Right lobe of liver (tissue), 6 donors: ENCODE results near the gene TPRN. TPM values are rescaled to one million over a fixed set of nuclear protein-coding genes. Genes with fewer than 3 reads are reported as not detected.

Source experiments
- ATAC-seq, 4 donors: fragments of 200-7000 bp; cut with Tn5 transposase; one replicate each; pipeline ENCODE4 v1.9.1; 2020; ENCODE audit warnings: mild to moderate bottlenecking in 4 of 4, moderate library complexity in 4 of 4
- DNase-seq, 3 donors: peaks; one replicate each; pipeline ENCODE4 v3.0.0-alpha.2; 2020
- H3K27ac ChIP-seq, 3 donors: fragments of 200-600 bp; one replicate each; pipeline ENCODE4 v1.8.0; 2022
- H3K27me3 ChIP-seq, 2 donors: fragments of 200-600 bp; one replicate each; pipeline ENCODE4 v1.8.0; 2022
- H3K36me3 ChIP-seq, 4 donors: fragments of 200-600 bp; sonication (generic) in 1 of 4; one replicate each; pipeline versions ENCODE4 v1.5.1 to v1.8.0; 2017 to 2022; ENCODE audit warnings: control low read depth in 1 of 4
- H3K4me1 ChIP-seq, 4 donors: fragments of 200-600 bp; sonication (generic) in 1 of 4; one replicate each; pipeline versions ENCODE4 v1.5.1 to v1.8.0; 2017 to 2022; ENCODE audit warnings: control low read depth in 1 of 4
- H3K4me3 ChIP-seq, 3 donors: fragments of 200-600 bp; one replicate each; pipeline ENCODE4 v1.8.0; 2022
- H3K9me3 ChIP-seq, 4 donors: fragments of 200-600 bp; sonication (generic) in 1 of 4; one replicate each; pipeline versions ENCODE4 v1.5.1 to v1.8.0; 2017 to 2022; ENCODE audit warnings: control low read depth in 1 of 4
- CTCF ChIP-seq, 4 donors: fragments of 200-600 bp in 3 of 4; fragments of 450-650 bp in 1 of 4; IDR thresholded peaks; one replicate each; pipeline versions ENCODE4 v1.5.1 to v1.8.0; 2016 to 2022; ENCODE audit warnings: antibody characterized with exemption in 4 of 4, mild to moderate bottlenecking in 2 of 4
- POLR2A ChIP-seq: fragments of 450-650 bp; IDR thresholded peaks from one replicate; pipeline ENCODE4 v1.6.1; 2017; ENCODE audit warnings: antibody characterized with exemption, mild to moderate bottlenecking
- WGBS: methylation state at CpG from one replicate; pipeline ENCODE4 v1.1.6; 2018; ENCODE audit warnings: low coverage, low lambda C conversion rate; ENCODE audit not compliant: insufficient coverage; ENCODE audit errors: missing lambda C conversion rate; 5-methylcytosine and 5-hydroxymethylcytosine counted together
- intact Hi-C, 2 donors: fragments of 100-400 bp; cut with DNase I; formaldehyde crosslinking; loops; one replicate each; pipeline versions ENCODE4 v1.11.2 to v1.14.1; 2022
- total RNA-seq, 6 experiments: library from RNA; depleted of rRNA in 2 of 6; stranded (reverse); fragments of >200 nt in 2 of 6; fragmentation: NEBNext Ultra II Directional in 3 of 6; extraction: Animal tissue kit (Norgen Biotek cat#: 25700) in 3 of 6; gene quantifications; one replicate each; pipeline versions ENCODE4 v1.1.0 to v1.2.4, GENCODE V29; 2016 to 2023
- donor health status: DM: no; HTN: yes; CAD: no.
- donor health status: DM: no; HTN: no; CAD: no.
- donor health status: DM: no; HTN: no; CAD: no.
- donor health status: DM: no; HTN: yes; CAD: no.
- donor health status: DM: no; HTN: yes; CAD: no.

Gene TPRN
- total RNA-seq, 6 experiments from 2014 or later = 12.1 to 28.9 (median 18.1) TPM

- H3K27me3 ChIP-seq = no peaks in the 10 kb centered on the region
- intact Hi-C loops = loop anchor here in 1 of 2 donors (10.0 kb wide), 1 partner anchor 53 kb away; the partner anchor contains the start of genes ANAPC2 and SSNA1
- ATAC-seq (no peak), DNase-seq (no peak)
- peaks cover 0 to 20% (median 8%) of the 10 kb centered on the region in 4 donors for H3K4me1 ChIP-seq
- WGBS = 80% methylated on average over 4 of the region's 13 CpGs
- H3K36me3 ChIP-seq = peaks cover 0 to 12% (median 5%) of the 10 kb centered on the region in 4 donors
- no peaks in the 10 kb centered on the region for H3K9me3 ChIP-seq
- no peak overlapping the region for H3K4me3 ChIP-seq
- H3K27ac ChIP-seq = no peak overlapping the region
- TF ChIP-seq CTCF (IDR thresholded peaks at IDR 0.05) (no peak), POLR2A (no peak)
Observed at GRCh38 chr9:137237759-137238726, 37.5 kb upstream of the TPRN start.

GRCh38 chr9:137236936-137237421 is 36.4 kb upstream of the TPRN start:
- Histone ChIP-seq H3K9me3 (no peaks in the 10 kb centered on the region), H3K27me3 (no peaks in the 10 kb centered on the region), H3K4me1 (peaks cover 0 to 9% (median 0%) of the 10 kb centered on the region in 4 donors), H3K4me3 (no peak overlapping the region), H3K27ac (no peak overlapping the region), H3K36me3 (peaks cover 0 to under 1% (median 0%) of the 10 kb centered on the region in 4 donors)
- ATAC-seq = no peak
- intact Hi-C loops = loop anchor here in 1 of 2 donors (10.0 kb wide), 1 partner anchor 52 kb away; the partner anchor contains the start of genes ANAPC2 and SSNA1
- WGBS = 0% methylated on average over 2 of the region's 11 CpGs
- TF ChIP-seq POLR2A (no peak), CTCF (IDR thresholded peaks at IDR 0.05) (no peak)
- no peak for DNase-seq

GRCh38 chr9:137236238-137236935 is 35.8 kb upstream of the TPRN start:
- TF ChIP-seq CTCF (IDR thresholded peaks at IDR 0.05) (peak; percentile 91 to 99 (median 97)), POLR2A (no peak)
- no peaks in the 10 kb centered on the region for H3K9me3 ChIP-seq
- H3K4me3 ChIP-seq = no peak overlapping the region
- H3K4me1 ChIP-seq = peaks cover 0 to 8% (median 0%) of the 10 kb centered on the region in 4 donors
- peak; percentile 61 to 65 (median 64) for ATAC-seq
- no peaks in the 10 kb centered on the region for H3K36me3 ChIP-seq
- H3K27ac ChIP-seq = no peak overlapping the region
- peak; percentile 87 to 88 (median 88) for DNase-seq
- no peaks in the 10 kb centered on the region for H3K27me3 ChIP-seq
- intact Hi-C loops = loop anchor here in 1 of 2 donors (10.0 kb wide), 1 partner anchor 52 kb away; the partner anchor contains the start of genes ANAPC2 and SSNA1
- 0% methylated on average over 12 of the region's 31 CpGs for WGBS

GRCh38 chr9:137235424-137236237 is 35.1 kb upstream of the TPRN start:
- no peaks in the 10 kb centered on the region for H3K36me3 ChIP-seq
- no peaks in the 10 kb centered on the region for H3K9me3 ChIP-seq
- no peak overlapping the region for H3K27ac ChIP-seq
- no peak overlapping the region for H3K4me3 ChIP-seq
- TF ChIP-seq CTCF (IDR thresholded peaks at IDR 0.05) = no peak
- TF ChIP-seq POLR2A = no peak
- intact Hi-C loops = loop anchor here in 1 of 2 donors (10.0 kb wide), 1 partner anchor 51 kb away; the partner anchor contains the start of genes ANAPC2 and SSNA1
- DNase-seq (no peak), ATAC-seq (no peak)
- WGBS = 43% methylated on average over 2 of the region's 35 CpGs
- no peaks in the 10 kb centered on the region for H3K27me3 ChIP-seq
- peaks cover 0 to 8% (median 0%) of the 10 kb centered on the region in 4 donors for H3K4me1 ChIP-seq
